ENCODE data around the gene MTURN. TPM values are rescaled to one million over a fixed set of nuclear protein-coding genes. Genes with fewer than 3 reads are reported as not detected.

Gene MTURN
- polyA plus RNA-seq, 1 donor (not counting 4 experiments of a cell fraction or from before 2014, with no cell fraction given), result 10.8 TPM

- no peaks in the 10 kb centered on the region for H3K27me3 ChIP-seq (ENCODE audit: control insufficient read depth, extremely low read depth, insufficient read depth, low read length)
- dilution Hi-C loops (cut with MboI; ENCODE audit: extremely low pct_ligation_motif_present, low sequenced_read_pairs), result no loop called here
- H3K36me3 ChIP-seq (ENCODE audit: control insufficient read depth in 2 of 2, extremely low read depth in 1 of 2, insufficient read depth in 2 of 2, low read length in 2 of 2), result no peaks in the 10 kb centered on the region
- no peak for FAIRE-seq
- H3K4me2 ChIP-seq (ENCODE audit: control insufficient read depth, extremely low read depth, insufficient read depth, low read depth, low read length), result no peak overlapping the region
- TF ChIP-seq CTCF (optimal IDR thresholded peaks at IDR 0.05 in 1 of 3, IDR thresholded peaks at IDR 0.05 in 1 of 3, conservative IDR thresholded peaks at IDR 0.05 in 1 of 3; ENCODE audit: extremely low read depth in 1 of 3, insufficient read depth in 2 of 3, low read length in 3 of 3) (no peak), EZH2 (IDR thresholded peaks at IDR 0.05; ENCODE audit: low read length) (no peak)
- H3K9me1 ChIP-seq (ENCODE audit: control insufficient read depth, extremely low read depth, insufficient read depth, low read length), result no peaks in the 10 kb centered on the region
- H3K9me3 ChIP-seq (ENCODE audit: control insufficient read depth, low read depth, low read length), result no peaks in the 10 kb centered on the region
- H3K79me2 ChIP-seq (ENCODE audit: control insufficient read depth, insufficient read depth, low read length), result no peaks in the 10 kb centered on the region
- DNase-seq (ENCODE audit: low read depth, low spot score), result no peak
- H2AFZ ChIP-seq (ENCODE audit: control insufficient read depth, low read length), result no peak overlapping the region
- H4K20me1 ChIP-seq (ENCODE audit: control insufficient read depth, extremely low read depth, insufficient read depth, low read length), result no peaks in the 10 kb centered on the region
- H3K27ac ChIP-seq (ENCODE audit: control insufficient read depth, insufficient read depth, low read length), result no peak overlapping the region
- H3K4me3 ChIP-seq (ENCODE audit: control insufficient read depth in 2 of 3, extremely low read depth in 1 of 3, insufficient read depth in 2 of 3, low read depth in 1 of 3, low read length in 3 of 3), result no peak overlapping the region
- no peak overlapping the region for H3K9ac ChIP-seq (ENCODE audit: control insufficient read depth, extremely low read depth, insufficient read depth, low read length)
- peaks cover 8% of the 10 kb centered on the region for H3K4me1 ChIP-seq (ENCODE audit: control insufficient read depth, extremely low read depth, insufficient read depth, low read length)
Observed at GRCh38 chr7:30183749-30184369, 49.1 kb downstream of the MTURN start.

GRCh38 chr7:30184791-30185487 is 50.2 kb downstream of the MTURN start:
- H3K27me3 ChIP-seq (ENCODE audit: control insufficient read depth, extremely low read depth, insufficient read depth, low read length), result no peaks in the 10 kb centered on the region
- H3K9ac ChIP-seq (ENCODE audit: control insufficient read depth, extremely low read depth, insufficient read depth, low read length), result no peak overlapping the region
- no peak overlapping the region for H2AFZ ChIP-seq (ENCODE audit: control insufficient read depth, low read length)
- H3K79me2 ChIP-seq (ENCODE audit: control insufficient read depth, insufficient read depth, low read length), result no peaks in the 10 kb centered on the region
- no peak overlapping the region for H3K4me3 ChIP-seq (ENCODE audit: control insufficient read depth in 2 of 3, extremely low read depth in 1 of 3, insufficient read depth in 2 of 3, low read depth in 1 of 3, low read length in 3 of 3)
- H3K9me3 ChIP-seq (ENCODE audit: control insufficient read depth, low read depth, low read length), result no peaks in the 10 kb centered on the region
- no peak overlapping the region for H3K4me2 ChIP-seq (ENCODE audit: control insufficient read depth, extremely low read depth, insufficient read depth, low read depth, low read length)
- H4K20me1 ChIP-seq (ENCODE audit: control insufficient read depth, extremely low read depth, insufficient read depth, low read length), result no peaks in the 10 kb centered on the region
- FAIRE-seq, result no peak
- no peaks in the 10 kb centered on the region for H3K9me1 ChIP-seq (ENCODE audit: control insufficient read depth, extremely low read depth, insufficient read depth, low read length)
- H3K4me1 ChIP-seq (ENCODE audit: control insufficient read depth, extremely low read depth, insufficient read depth, low read length), result peaks cover 8% of the 10 kb centered on the region
- no peak for TF ChIP-seq CTCF (optimal IDR thresholded peaks at IDR 0.05 in 1 of 3, IDR thresholded peaks at IDR 0.05 in 1 of 3, conservative IDR thresholded peaks at IDR 0.05 in 1 of 3; ENCODE audit: extremely low read depth in 1 of 3, insufficient read depth in 2 of 3, low read length in 3 of 3)
- no peak for TF ChIP-seq EZH2 (IDR thresholded peaks at IDR 0.05; ENCODE audit: low read length)
- dilution Hi-C loops (cut with MboI; ENCODE audit: extremely low pct_ligation_motif_present, low sequenced_read_pairs), result no loop called here
- no peak overlapping the region for H3K27ac ChIP-seq (ENCODE audit: control insufficient read depth, insufficient read depth, low read length)
- no peaks in the 10 kb centered on the region for H3K36me3 ChIP-seq (ENCODE audit: control insufficient read depth in 2 of 2, extremely low read depth in 1 of 2, insufficient read depth in 2 of 2, low read length in 2 of 2)
- DNase-seq (ENCODE audit: low read depth, low spot score), result no peak
